K562 (cell line): ENCODE measurements around the gene ADAM20. TPM values are rescaled to one million over a fixed set of nuclear protein-coding genes. Genes with fewer than 3 reads are reported as not detected.
A peak's percentile ranks its signal among the peaks of the same experiment; 100 is the strongest.

Source experiments
- ATAC-seq: fragments of 200-7000 bp; cut with Tn5 transposase; 3 replicates; pipeline ENCODE4 v1.9.1; 2020; ENCODE audit warnings: moderate library complexity
- BruUV-seq: library from RNA; stranded (reverse); fragments of 400-500 nt; replicated peaks from 2 replicates; lab custom pipeline; 2021; lab: Mats Ljungman, UMichigan
- CTCF ChIA-PET: fragments of 300-600 bp; formaldehyde crosslinking; extraction: SDS; loops from one replicate; lab custom pipeline; 2021; ENCODE audit warnings: low intra/inter-chr PET ratio; lab: Yijun Ruan, JAX
- POLR2A ChIA-PET: fragments of 300-600, 350-650 bp; sonication (Branson Sonifier 250); formaldehyde crosslinking; extraction: SDS; loops from one replicate; lab custom pipeline; 2021; ENCODE audit warnings: antibody characterized with exemption, inconsistent platforms; lab: Yijun Ruan, JAX
- DNase-seq, 4 experiments: peaks; one replicate each; pipeline versions ENCODE4 v3.0.0 to v3.0.0-alpha.2; 2011 to 2018; ENCODE audit warnings: low spot score in 3 of 4, mixed read lengths in 3 of 4; ENCODE audit errors: extremely low read depth in 1 of 4
- FAIRE-seq: peaks from 2 replicates; lab custom pipeline; 2011; peaks lifted over from hg19 to GRCh38; lab: Jason Lieb, UNC
- H2AFZ ChIP-seq: 2 replicates; pipeline ENCODE4 v1.6.0; 2011; ENCODE audit warnings: low read depth, low read length, control low read depth, inconsistent platforms
- H3K27ac ChIP-seq: fragments of 200-600 bp; 3 replicates; pipeline ENCODE4 v1.8.0; 2011; ENCODE audit warnings: low read depth, mild to moderate bottlenecking, control low read depth, inconsistent platforms, low read length, moderate library complexity, mixed read lengths; ENCODE audit errors: extremely low read depth
- H3K27me3 ChIP-seq, 2 experiments: fragments of 300-600 bp in 1 of 2; 2 replicates in 1 of 2; 3 replicates in 1 of 2; pipeline versions ENCODE4 v1.6.0 to v1.8.0; 2011; ENCODE audit warnings: inconsistent platforms in 2 of 2, low read length in 2 of 2, mild to moderate bottlenecking in 1 of 2, mixed read lengths in 1 of 2, moderate library complexity in 1 of 2; ENCODE audit not compliant: control insufficient read depth in 2 of 2, insufficient read depth in 2 of 2
- H3K36me3 ChIP-seq: fragments of 300-600 bp; 3 replicates; pipeline ENCODE4 v1.8.0; 2011; ENCODE audit warnings: mild to moderate bottlenecking, low read length, inconsistent platforms; ENCODE audit not compliant: control insufficient read depth, insufficient read depth
- H3K4me1 ChIP-seq, 2 experiments: fragments of 200-600 bp in 1 of 2; replicated peaks in 1 of 2; 2 replicates in 1 of 2; 3 replicates in 1 of 2; pipeline versions ENCODE4 v1.5.1 to v1.8.0; 2011; ENCODE audit warnings: inconsistent platforms in 2 of 2, low read length in 2 of 2, mild to moderate bottlenecking in 1 of 2, mixed read lengths in 1 of 2, moderate library complexity in 1 of 2; ENCODE audit not compliant: control insufficient read depth in 2 of 2, insufficient read depth in 2 of 2
- H3K4me2 ChIP-seq: 2 replicates; pipeline ENCODE4 v1.6.1; 2011; ENCODE audit warnings: low read length, control low read depth, inconsistent platforms, mixed read lengths; ENCODE audit not compliant: insufficient read depth
- H3K4me3 ChIP-seq: fragments of 200-600 bp; sonication (generic), shearing (Covaris generic); 2 replicates; pipeline ENCODE4 v1.5.1; 2016; ENCODE audit warnings: control low read depth, inconsistent platforms
- H3K79me2 ChIP-seq: fragments of 200-600 bp; 3 replicates; pipeline ENCODE4 v1.8.0; 2011; ENCODE audit warnings: low read length, inconsistent platforms; ENCODE audit not compliant: control insufficient read depth, insufficient read depth
- H3K9ac ChIP-seq, 2 experiments: 2 replicates each; pipeline versions ENCODE4 v1.6.0 to v1.6.1; 2011; ENCODE audit warnings: low read depth in 2 of 2, low read length in 2 of 2, control low read depth in 1 of 2, inconsistent platforms in 1 of 2, mild to moderate bottlenecking in 1 of 2, mixed read lengths in 1 of 2; ENCODE audit not compliant: insufficient read depth in 1 of 2
- H3K9me1 ChIP-seq: one replicate; pipeline ENCODE4 v1.6.0; 2011; ENCODE audit warnings: inconsistent platforms, mild to moderate bottlenecking, low read length, moderate library complexity; ENCODE audit not compliant: control insufficient read depth, insufficient read depth
- H3K9me3 ChIP-seq: replicated peaks from 2 replicates; pipeline ENCODE4 v1.5.1; 2011; ENCODE audit warnings: low read depth, low read length, inconsistent platforms; ENCODE audit not compliant: control insufficient read depth, insufficient read depth
- H4K20me1 ChIP-seq: replicated peaks from 2 replicates; pipeline ENCODE4 v1.6.1; 2011; ENCODE audit warnings: low read length, inconsistent platforms, mixed read lengths; ENCODE audit not compliant: control insufficient read depth, insufficient read depth
- EP400 ChIP-seq: fragments of 450-650 bp; IDR thresholded peaks from 2 replicates; pipeline ENCODE4 v1.6.1; 2017; ENCODE audit warnings: antibody characterized with exemption, mild to moderate bottlenecking, moderate library complexity
- FOSL1 ChIP-seq: fragments of 200-800 bp; sonication (Bioruptor generic); conservative IDR thresholded peaks from 2 replicates; pipeline ENCODE4 v1.6.1; 2016; ENCODE audit warnings: missing genetic modification characterization, missing compliant biosample characterization
- MEIS2 ChIP-seq: fragments of 450-650 bp; IDR thresholded peaks from 2 replicates; pipeline ENCODE4 v1.6.1; 2014; ENCODE audit warnings: mild to moderate bottlenecking; ENCODE audit not compliant: partially characterized antibody
- PHF20 ChIP-seq: fragments of 450-650 bp; IDR thresholded peaks from 2 replicates; pipeline ENCODE4 v1.6.1; 2018; ENCODE audit not compliant: partially characterized antibody
- ZNF354B ChIP-seq: fragments of 250-450 bp; sonication (Bioruptor Pico); IDR thresholded peaks from 2 replicates; pipeline ENCODE4 v1.4.0; 2020
- WGBS: fragments of 100-300 bp; shearing (Covaris generic); methylation state at CpG from one replicate; pipeline ENCODE4 v1.1.6; 2016; ENCODE audit warnings: low coverage, mixed read lengths; ENCODE audit not compliant: insufficient coverage; ENCODE audit errors: missing lambda C conversion rate; 5-methylcytosine and 5-hydroxymethylcytosine counted together
- in situ Hi-C: fragments of 300-500 bp; cut with MboI; formaldehyde crosslinking; loops from 4 replicates; pipeline ENCODE4 v1.15.0; 2018; ENCODE audit warnings: inconsistent platforms, mixed read lengths
- intact Hi-C: fragments of 100-400 bp; cut with micrococcal nuclease; formaldehyde crosslinking; loops from 2 replicates; pipeline ENCODE4 v1.14.2; 2022
- polyA plus RNA-seq, 8 experiments: library from polyadenylated mRNA; depleted of rRNA in 4 of 8; stranded (reverse) in 5 of 8; unstranded in 3 of 8; fragments of >200 nt; fragmentation: Nextera tagmentation in 2 of 8; fragmentation: Illumina TruSeq in 1 of 8; extraction: Ambion mirVana in 2 of 8; extraction: Trizol in 1 of 8; gene quantifications; 2 replicates each; pipeline versions ENCODE4 v1.2.1 to v1.2.3, GENCODE V29; 2011 to 2014; ENCODE audit warnings: inconsistent platforms in 1 of 8, missing spikeins in 1 of 8
- total RNA-seq, 7 experiments: library from RNA; depleted of rRNA in 6 of 7; stranded (reverse); fragments of >200 nt in 6 of 7; fragmentation: Illumina TruSeq in 2 of 7; extraction: Trizol in 2 of 7; gene quantifications; 2 replicates each; pipeline versions ENCODE4 v1.2.1 to v1.2.3, GENCODE V29; 2011 to 2021; ENCODE audit warnings: low replicate concordance in 1 of 7
- TF ChIP-seq, protein P1 (sequence below): fragments of 250-450 bp; sonication (Bioruptor Pico); IDR thresholded peaks from 2 replicates; pipeline ENCODE4 v1.4.0; 2020

The ADAM20 gene
- total and polyA plus RNA-seq, 9 of the 15 experiments (the other 6 are each of a cell fraction or from before 2014, with no cell fraction given) = 0.03 to 0.15 (median 0.04) TPM; not detected in 5

DNA sequence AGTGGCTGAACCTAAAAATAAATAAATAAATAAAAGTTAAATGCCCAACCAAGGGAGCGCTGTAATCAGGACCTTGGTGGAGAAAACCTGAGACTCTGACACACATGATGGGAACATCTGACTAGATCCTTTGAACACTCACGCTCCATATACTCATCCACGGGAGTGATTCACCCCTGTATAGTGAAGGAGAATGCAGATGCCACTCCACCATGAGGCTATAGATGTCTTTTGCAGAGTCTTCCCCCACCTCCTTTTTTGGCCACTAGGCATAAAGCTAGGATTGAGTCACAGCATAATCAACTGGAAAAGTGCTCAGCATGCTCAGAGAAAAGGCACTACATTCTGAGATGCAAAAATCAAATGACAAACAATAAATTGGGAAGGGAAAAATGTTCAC, 19.0 kb downstream of the ADAM20 start (continued):
- TF ChIP-seq EP400 (no peak), ZNF354B (CRISPR knock-in tag) (no peak), PHF20 (no peak)

DNA sequence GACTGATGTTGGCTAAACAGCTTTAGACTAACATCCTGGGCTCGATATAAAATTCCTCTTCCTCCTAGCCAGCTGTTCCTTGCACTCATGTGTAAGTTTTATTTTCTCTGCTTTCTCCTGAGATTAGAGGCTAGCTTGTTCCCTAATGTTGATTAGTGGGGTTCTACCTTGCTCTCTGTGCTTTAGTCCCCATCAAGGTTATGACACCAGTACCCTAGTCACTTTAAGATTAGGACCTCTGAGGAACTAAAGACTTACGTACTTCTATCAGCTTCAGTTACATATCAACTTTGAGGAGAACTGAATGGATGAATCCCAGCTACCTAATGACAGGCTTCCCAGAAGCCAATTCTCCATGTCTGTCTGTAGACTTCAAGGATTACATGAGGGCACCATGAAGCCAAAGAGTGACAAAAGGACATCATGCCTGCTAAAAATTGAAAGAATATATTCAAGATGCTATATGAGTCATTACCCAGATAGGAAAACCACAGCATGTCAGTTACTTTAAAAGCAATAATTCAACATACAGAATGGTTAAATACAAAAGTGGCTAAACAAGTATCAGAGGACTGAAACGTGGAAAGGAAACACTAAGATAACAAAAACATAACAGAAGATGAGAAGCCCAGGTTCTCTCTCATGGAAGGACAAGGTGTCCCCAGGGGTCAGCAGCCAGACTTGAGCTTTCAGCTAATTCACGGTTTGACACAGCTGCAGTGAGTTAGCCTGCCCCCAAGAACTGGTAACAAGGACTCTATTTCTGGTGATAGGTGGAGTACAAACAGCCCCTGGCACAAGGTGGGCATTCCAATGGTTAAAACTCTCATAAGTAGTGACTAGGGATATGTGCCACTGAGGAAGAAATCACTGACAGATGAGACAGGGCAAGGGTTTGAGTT, 20.4 kb downstream of the ADAM20 start:
- intact Hi-C loops (no loop called here), in situ Hi-C loops (no loop called here)
- DNase-seq (no peak), ATAC-seq (no peak), FAIRE-seq (no peak)
- no peaks in the 10 kb centered on the region for H3K4me1 ChIP-seq
- H3K4me3 ChIP-seq = no peak overlapping the region
- no peaks in the 10 kb centered on the region for H3K9me3 ChIP-seq
- no peak overlapping the region for H2AFZ ChIP-seq
- H4K20me1 ChIP-seq = no peaks in the 10 kb centered on the region
- TF ChIP-seq, protein P1, sequence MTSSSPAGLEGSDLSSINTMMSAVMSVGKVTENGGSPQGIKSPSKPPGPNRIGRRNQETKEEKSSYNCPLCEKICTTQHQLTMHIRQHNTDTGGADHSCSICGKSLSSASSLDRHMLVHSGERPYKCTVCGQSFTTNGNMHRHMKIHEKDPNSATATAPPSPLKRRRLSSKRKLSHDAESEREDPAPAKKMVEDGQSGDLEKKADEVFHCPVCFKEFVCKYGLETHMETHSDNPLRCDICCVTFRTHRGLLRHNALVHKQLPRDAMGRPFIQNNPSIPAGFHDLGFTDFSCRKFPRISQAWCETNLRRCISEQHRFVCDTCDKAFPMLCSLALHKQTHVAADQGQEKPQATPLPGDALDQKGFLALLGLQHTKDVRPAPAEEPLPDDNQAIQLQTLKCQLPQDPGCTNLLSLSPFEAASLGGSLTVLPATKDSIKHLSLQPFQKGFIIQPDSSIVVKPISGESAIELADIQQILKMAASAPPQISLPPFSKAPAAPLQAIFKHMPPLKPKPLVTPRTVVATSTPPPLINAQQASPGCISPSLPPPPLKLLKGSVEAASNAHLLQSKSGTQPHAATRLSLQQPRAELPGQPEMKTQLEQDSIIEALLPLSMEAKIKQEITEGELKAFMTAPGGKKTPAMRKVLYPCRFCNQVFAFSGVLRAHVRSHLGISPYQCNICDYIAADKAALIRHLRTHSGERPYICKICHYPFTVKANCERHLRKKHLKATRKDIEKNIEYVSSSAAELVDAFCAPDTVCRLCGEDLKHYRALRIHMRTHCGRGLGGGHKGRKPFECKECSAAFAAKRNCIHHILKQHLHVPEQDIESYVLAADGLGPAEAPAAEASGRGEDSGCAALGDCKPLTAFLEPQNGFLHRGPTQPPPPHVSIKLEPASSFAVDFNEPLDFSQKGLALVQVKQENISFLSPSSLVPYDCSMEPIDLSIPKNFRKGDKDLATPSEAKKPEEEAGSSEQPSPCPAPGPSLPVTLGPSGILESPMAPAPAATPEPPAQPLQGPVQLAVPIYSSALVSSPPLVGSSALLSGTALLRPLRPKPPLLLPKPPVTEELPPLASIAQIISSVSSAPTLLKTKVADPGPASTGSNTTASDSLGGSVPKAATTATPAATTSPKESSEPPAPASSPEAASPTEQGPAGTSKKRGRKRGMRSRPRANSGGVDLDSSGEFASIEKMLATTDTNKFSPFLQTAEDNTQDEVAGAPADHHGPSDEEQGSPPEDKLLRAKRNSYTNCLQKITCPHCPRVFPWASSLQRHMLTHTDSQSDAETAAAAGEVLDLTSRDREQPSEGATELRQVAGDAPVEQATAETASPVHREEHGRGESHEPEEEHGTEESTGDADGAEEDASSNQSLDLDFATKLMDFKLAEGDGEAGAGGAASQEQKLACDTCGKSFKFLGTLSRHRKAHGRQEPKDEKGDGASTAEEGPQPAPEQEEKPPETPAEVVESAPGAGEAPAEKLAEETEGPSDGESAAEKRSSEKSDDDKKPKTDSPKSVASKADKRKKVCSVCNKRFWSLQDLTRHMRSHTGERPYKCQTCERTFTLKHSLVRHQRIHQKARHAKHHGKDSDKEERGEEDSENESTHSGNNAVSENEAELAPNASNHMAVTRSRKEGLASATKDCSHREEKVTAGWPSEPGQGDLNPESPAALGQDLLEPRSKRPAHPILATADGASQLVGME (CRISPR knock-in tag) = no peak
- TF ChIP-seq FOSL1 (tag) (peak; percentile 31; the same call in 1 of the 2 replicates), MEIS2 (peak; percentile 36)
- no peak overlapping the region for H3K4me2 ChIP-seq
- WGBS = 0% methylated on average over 4 of the region's 4 CpGs
- POLR2A ChIA-PET = interaction anchor here (0.7 kb wide), 1 partner anchor 9 kb away, joined by 3 read pairs; no protein-coding TSS in a partner anchor
- no peaks in the 10 kb centered on the region for H3K27me3 ChIP-seq
- no peak overlapping the region for H3K9ac ChIP-seq
- H3K79me2 ChIP-seq = no peaks in the 10 kb centered on the region
- H3K27ac ChIP-seq = no peak overlapping the region
- CTCF ChIA-PET = no interaction called here
- BruUV-seq = no TSS peak
- no peaks in the 10 kb centered on the region for H3K36me3 ChIP-seq
- no peaks in the 10 kb centered on the region for H3K9me1 ChIP-seq
